Mesendoderm (in vitro differentiated cells): Measurements from ENCODE around the gene SPTY2D1. TPM values are rescaled to one million over a fixed set of nuclear protein-coding genes. Genes with fewer than 3 reads are reported as not detected.
"Not testable (repeated sequence)": the region's sequence is repeated elsewhere in the genome, so short reads cannot be mapped to it uniquely, and the experiment has no call there.

Experiments
- DNase-seq: peaks from one replicate; pipeline ENCODE4 v3.0.0; 2013
- H2AK5ac ChIP-seq: 2 replicates; pipeline ENCODE4 v1.6.1; 2013; ENCODE audit warnings: low read length, inconsistent platforms
- H2BK120ac ChIP-seq: 2 replicates; pipeline ENCODE4 v1.6.1; 2013; ENCODE audit warnings: low read depth, mild to moderate bottlenecking, low read length, moderate library complexity, mixed read lengths
- H2BK15ac ChIP-seq: replicated peaks from 2 replicates; pipeline ENCODE4 v1.6.1; 2013; ENCODE audit warnings: low read depth, mild to moderate bottlenecking, moderate library complexity
- H2BK5ac ChIP-seq: 2 replicates; pipeline ENCODE4 v1.6.1; 2013; ENCODE audit warnings: low read length, inconsistent platforms
- H3K18ac ChIP-seq: 2 replicates; pipeline ENCODE4 v1.6.1; 2013; ENCODE audit warnings: mild to moderate bottlenecking, low read length, mixed read lengths
- H3K23ac ChIP-seq: one replicate; pipeline ENCODE4 v1.6.1; 2013; ENCODE audit warnings: low read length
- H3K27ac ChIP-seq: 2 replicates; pipeline ENCODE4 v1.5.1; 2013; ENCODE audit warnings: low read depth, mild to moderate bottlenecking, inconsistent platforms, low read length, moderate library complexity
- H3K27me3 ChIP-seq: 2 replicates; pipeline ENCODE4 v1.6.1; 2013; ENCODE audit warnings: low read length, control low read depth, mild to moderate bottlenecking, inconsistent platforms; ENCODE audit not compliant: insufficient read depth, poor library complexity
- H3K36me3 ChIP-seq: 2 replicates; pipeline ENCODE4 v1.6.1; 2013; ENCODE audit warnings: low read length, inconsistent platforms; ENCODE audit not compliant: control insufficient read depth, insufficient read depth
- H3K4ac ChIP-seq: one replicate; pipeline ENCODE4 v1.6.1; 2013; ENCODE audit warnings: low read depth, mild to moderate bottlenecking, low read length, moderate library complexity
- H3K4me1 ChIP-seq: 2 replicates; pipeline ENCODE4 v1.6.1; 2013; ENCODE audit warnings: low read depth, low read length, inconsistent platforms; ENCODE audit not compliant: control insufficient read depth
- H3K4me2 ChIP-seq: 2 replicates; pipeline ENCODE4 v1.6.1; 2013; ENCODE audit warnings: low read length
- H3K4me3 ChIP-seq: 2 replicates; pipeline ENCODE4 v1.5.1; 2013; ENCODE audit warnings: mild to moderate bottlenecking, low read length
- H3K56ac ChIP-seq: one replicate; pipeline ENCODE4 v1.6.1; 2013; ENCODE audit warnings: low read length
- H3K79me1 ChIP-seq: 2 replicates; pipeline ENCODE4 v1.6.1; 2013; ENCODE audit warnings: low read length, inconsistent platforms
- H3K79me2 ChIP-seq: 2 replicates; pipeline ENCODE4 v1.6.1; 2013; ENCODE audit warnings: mild to moderate bottlenecking, low read length; ENCODE audit not compliant: control insufficient read depth, insufficient read depth
- H3K9ac ChIP-seq: 2 replicates; pipeline ENCODE4 v1.6.1; 2013; ENCODE audit warnings: low read length, inconsistent platforms
- H4K5ac ChIP-seq: one replicate; pipeline ENCODE4 v1.6.1; 2013; ENCODE audit warnings: low read length
- H4K8ac ChIP-seq: one replicate; pipeline ENCODE4 v1.6.1; 2013; ENCODE audit warnings: low read depth, mild to moderate bottlenecking, control low read depth, low read length, moderate library complexity
- WGBS: extraction: QIAGEN DNeasy Blood & Tissue Kit; methylation state at CpG from one replicate; pipeline ENCODE4 v1.1.7; 2013; ENCODE audit warnings: low lambda C conversion rate, missing lambda C conversion rate; ENCODE audit not compliant: insufficient coverage; ENCODE audit errors: extremely low coverage; 5-methylcytosine and 5-hydroxymethylcytosine counted together
- polyA plus RNA-seq, 2 experiments: library from polyadenylated mRNA; stranded (reverse); fragments of 200-250 nt; gene quantifications; one replicate each; pipeline ENCODE4 v1.2.3, GENCODE V29; 2013

SPTY2D1 gene
- polyA plus RNA-seq (2013, experiment 1 of 2) = 12.6 TPM
- 13.5 TPM for polyA plus RNA-seq (2013, experiment 2 of 2)

DNA sequence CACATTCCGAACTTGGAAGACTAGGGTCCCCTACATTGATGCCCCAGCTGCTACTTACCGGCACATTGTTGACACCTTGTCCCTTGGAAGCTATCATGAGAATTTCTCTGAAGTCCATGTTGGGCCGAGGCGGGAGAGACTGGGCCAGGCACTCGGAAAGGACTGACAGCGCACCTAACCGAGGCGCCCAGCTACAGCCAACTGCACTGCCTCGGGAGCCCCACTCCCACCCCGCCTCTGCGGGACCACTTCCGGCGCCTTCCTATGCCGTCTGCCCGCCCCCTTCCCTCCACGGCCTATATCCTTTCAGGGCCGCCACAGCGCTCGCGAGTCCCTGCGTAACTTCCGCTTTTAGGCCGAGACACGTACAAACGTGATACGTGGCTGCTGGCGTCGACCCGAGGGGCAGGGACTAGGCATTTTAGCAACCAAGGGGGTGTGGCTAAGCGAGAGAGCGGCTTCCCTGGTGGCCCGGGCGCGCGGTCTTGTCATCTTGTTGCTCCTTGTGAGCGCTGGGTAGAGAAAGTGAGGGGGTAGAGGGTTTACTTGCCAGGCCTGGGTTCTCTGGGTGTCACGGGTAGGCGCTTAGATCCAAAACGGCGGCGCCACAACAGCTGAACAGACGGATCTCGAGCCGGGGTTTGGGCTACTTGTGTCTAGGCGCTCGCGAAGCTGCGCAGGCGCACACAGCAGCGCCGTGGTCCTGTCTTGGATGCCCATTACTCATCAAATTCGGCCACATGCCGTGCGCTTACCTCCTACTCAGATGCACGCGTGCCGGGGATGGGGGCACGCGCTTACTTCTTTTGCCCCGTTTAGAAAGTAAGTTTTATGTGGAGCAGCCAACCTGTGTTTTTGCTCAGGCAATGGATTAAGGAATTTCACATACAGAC lies at the start of gene SPTY2D1:
TSS of gene SPTY2D1 (minus strand) at position 203 of the 893 bp plus-strand sequence. CDS start at position 118, 85 bp downstream.
- WGBS = no CpG with 5 or more reads among the region's 60 CpGs
- Histone ChIP-seq H3K79me2 (peaks cover 32% of the 10 kb centered on the region), H2AK5ac (no peak within 1 kb of the TSS), H3K18ac (peak within 1 kb of the TSS; percentile 71), H3K4ac (peak within 1 kb of the TSS; percentile 31), H2BK120ac (no peak within 1 kb of the TSS), H3K27ac (peak within 1 kb of the TSS; percentile 76), H3K4me2 (peak within 1 kb of the TSS; percentile 79), H3K9ac (peak within 1 kb of the TSS; percentile 90), H2BK15ac (no peak within 1 kb of the TSS), H2BK5ac (no peak within 1 kb of the TSS), H3K56ac (peak within 1 kb of the TSS; percentile 93), H3K27me3 (no peaks in the 10 kb centered on the region), H3K4me1 (no peaks in the 10 kb centered on the region), H4K5ac (peak within 1 kb of the TSS; percentile 47), H3K23ac (no peak within 1 kb of the TSS), H4K8ac (no peak within 1 kb of the TSS), H3K79me1 (peaks cover 5% of the 10 kb centered on the region), H3K36me3 (no peaks in the 10 kb centered on the region), H3K4me3 (peak within 1 kb of the TSS; percentile 75)
- peak; percentile 100 for DNase-seq

DNA sequence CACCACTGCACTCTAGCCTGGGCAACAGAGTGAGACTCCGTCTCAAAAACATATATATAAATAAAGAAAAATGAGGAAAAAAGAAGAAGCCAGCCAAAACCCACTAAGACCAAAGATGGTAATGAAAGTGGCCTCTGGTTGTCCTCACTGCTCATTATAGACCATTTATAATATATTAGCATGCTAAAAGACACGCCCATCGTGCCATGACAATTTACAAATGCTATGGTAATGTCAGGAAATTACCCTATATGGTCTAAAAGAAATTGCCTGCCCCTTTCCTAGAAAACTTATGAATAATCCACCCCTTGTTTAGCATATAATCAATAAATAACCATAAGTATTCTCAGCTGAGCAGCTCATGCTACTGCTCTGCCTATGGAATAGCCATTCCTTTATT lies 48.3 kb upstream of the SPTY2D1 start:
- H3K4ac ChIP-seq = no peak overlapping the region
- H3K23ac ChIP-seq = no peak overlapping the region
- no CpG with 5 or more reads among the region's 3 CpGs for WGBS
- no peak overlapping the region for H4K8ac ChIP-seq
- no peak overlapping the region for H3K4me2 ChIP-seq
- no peak overlapping the region for H2AK5ac ChIP-seq
- no peaks in the 10 kb centered on the region for H3K27me3 ChIP-seq
- H3K56ac ChIP-seq = no peak overlapping the region
- DNase-seq = no peak
- H3K79me1 ChIP-seq = no peaks in the 10 kb centered on the region
- H3K4me1 ChIP-seq = no peaks in the 10 kb centered on the region
- no peaks in the 10 kb centered on the region for H3K36me3 ChIP-seq
- H2BK5ac ChIP-seq = no peak overlapping the region
- H4K5ac ChIP-seq = no peak overlapping the region
- H2BK15ac ChIP-seq = no peak overlapping the region
- H2BK120ac ChIP-seq = no peak overlapping the region
- H3K18ac ChIP-seq = no peak overlapping the region
- no peak overlapping the region for H3K9ac ChIP-seq
- no peak overlapping the region for H3K27ac ChIP-seq
- no peaks in the 10 kb centered on the region for H3K79me2 ChIP-seq
- H3K4me3 ChIP-seq = no peak overlapping the region

GRCh38 chr11:18681949-18682348 lies 47.8 kb upstream of the SPTY2D1 start:
- not testable (repeated sequence) for H3K23ac ChIP-seq, H2BK120ac ChIP-seq, H4K5ac ChIP-seq, H3K18ac ChIP-seq, H3K79me2 ChIP-seq, H4K8ac ChIP-seq, H3K4me1 ChIP-seq, H3K36me3 ChIP-seq, H3K9ac ChIP-seq, H3K27me3 ChIP-seq, DNase-seq, H3K27ac ChIP-seq, H2BK15ac ChIP-seq, H3K79me1 ChIP-seq, H3K56ac ChIP-seq, H2BK5ac ChIP-seq, H3K4me2 ChIP-seq, H3K4ac ChIP-seq, H3K4me3 ChIP-seq, H2AK5ac ChIP-seq
- no CpG with 5 or more reads among the region's 1 CpG for WGBS

- WGBS = no CpG with 5 or more reads among the region's 3 CpGs
- Histone ChIP-seq H3K4me3 (no peak overlapping the region), H3K27ac (no peak overlapping the region)
These were observed 43.4 kb upstream of the SPTY2D1 start for GRCh38 chr11:18677560-18677959.

GRCh38 chr11:18676803-18677202 lies 42.7 kb upstream of the SPTY2D1 start:
- Histone ChIP-seq H3K79me1 (no peaks in the 10 kb centered on the region), H3K23ac (no peak overlapping the region), H3K79me2 (no peaks in the 10 kb centered on the region), H2BK5ac (no peak overlapping the region), H3K4me3 (no peak overlapping the region), H3K4me1 (no peaks in the 10 kb centered on the region), H3K4me2 (no peak overlapping the region), H2BK15ac (no peak overlapping the region), H3K4ac (no peak overlapping the region), H3K56ac (no peak overlapping the region), H3K18ac (no peak overlapping the region), H3K27ac (no peak overlapping the region), H3K9ac (no peak overlapping the region), H2AK5ac (no peak overlapping the region), H4K5ac (no peak overlapping the region), H4K8ac (no peak overlapping the region), H2BK120ac (no peak overlapping the region), H3K36me3 (no peaks in the 10 kb centered on the region), H3K27me3 (no peaks in the 10 kb centered on the region)
- DNase-seq = no peak
- WGBS = no CpG with 5 or more reads among the region's 4 CpGs

More at GRCh38 chr11:18677560-18677959, 43.4 kb upstream of the SPTY2D1 start:
- H3K23ac ChIP-seq = no peak overlapping the region
- no peak overlapping the region for H3K9ac ChIP-seq
- H3K36me3 ChIP-seq = no peaks in the 10 kb centered on the region
- no peaks in the 10 kb centered on the region for H3K4me1 ChIP-seq
- no peak overlapping the region for H2BK120ac ChIP-seq
- no peaks in the 10 kb centered on the region for H3K79me2 ChIP-seq
- H3K18ac ChIP-seq = no peak overlapping the region
- DNase-seq = no peak
- H3K4ac ChIP-seq = no peak overlapping the region
- H4K8ac ChIP-seq = no peak overlapping the region
- no peak overlapping the region for H2BK15ac ChIP-seq
- H3K27me3 ChIP-seq = no peaks in the 10 kb centered on the region
- no peak overlapping the region for H3K4me2 ChIP-seq
- H2AK5ac ChIP-seq = no peak overlapping the region
- H2BK5ac ChIP-seq = no peak overlapping the region
- H3K79me1 ChIP-seq = no peaks in the 10 kb centered on the region
- no peak overlapping the region for H4K5ac ChIP-seq
- H3K56ac ChIP-seq = no peak overlapping the region
